TTC549 (cell line): ENCODE data around the gene SLC5A4.
"Not testable (repeated sequence)": the region's sequence is repeated elsewhere in the genome, so short reads cannot be mapped to it uniquely, and the experiment has no call there.

Source experiments
- FAIRE-seq: peaks from 2 replicates; lab custom pipeline; 2012; peaks lifted over from hg19 to GRCh38; lab: Jason Lieb, UNC

SLC5A4 gene

DNA sequence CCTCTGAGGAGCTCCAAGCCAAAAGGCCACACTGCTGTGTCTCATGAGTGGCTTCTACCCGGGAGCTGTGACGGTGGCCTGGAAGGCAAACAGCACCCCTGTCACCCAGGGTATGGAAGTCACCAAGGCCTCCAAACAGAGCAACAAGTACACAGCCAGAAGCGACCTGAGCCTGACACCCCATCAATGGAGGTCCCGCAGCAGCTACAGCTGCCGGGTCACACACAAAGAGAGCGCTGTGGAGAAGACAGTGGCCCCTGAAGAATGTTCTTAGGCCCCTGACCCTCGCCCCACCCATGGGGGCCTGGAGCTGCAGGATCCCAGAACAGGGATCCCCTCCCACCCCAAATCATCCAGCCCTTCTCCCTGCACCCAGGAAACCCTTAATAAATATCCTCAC lies 55.2 kb downstream of the SLC5A4 start:
- no peak for FAIRE-seq

DNA sequence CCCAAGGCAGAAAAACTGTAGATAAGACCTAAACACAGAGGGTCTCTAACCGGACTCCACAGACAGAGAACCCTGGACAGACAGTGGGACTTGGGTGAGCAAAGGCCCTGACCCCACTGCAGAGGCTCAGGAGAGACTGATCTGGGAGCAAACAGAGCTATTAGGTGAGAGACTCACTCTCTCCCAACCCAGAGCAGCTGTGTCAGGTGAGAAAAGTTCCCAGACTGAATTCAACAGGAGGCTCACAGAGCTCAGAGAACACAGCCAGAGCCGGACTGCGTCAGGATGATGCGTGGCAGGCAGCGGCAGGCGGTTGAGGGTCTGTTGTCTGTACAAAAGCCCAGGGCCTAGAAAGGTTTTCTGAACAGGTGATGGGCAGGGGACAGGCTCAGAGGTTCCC lies 55.8 kb downstream of the SLC5A4 start:
- FAIRE-seq: no peak

DNA sequence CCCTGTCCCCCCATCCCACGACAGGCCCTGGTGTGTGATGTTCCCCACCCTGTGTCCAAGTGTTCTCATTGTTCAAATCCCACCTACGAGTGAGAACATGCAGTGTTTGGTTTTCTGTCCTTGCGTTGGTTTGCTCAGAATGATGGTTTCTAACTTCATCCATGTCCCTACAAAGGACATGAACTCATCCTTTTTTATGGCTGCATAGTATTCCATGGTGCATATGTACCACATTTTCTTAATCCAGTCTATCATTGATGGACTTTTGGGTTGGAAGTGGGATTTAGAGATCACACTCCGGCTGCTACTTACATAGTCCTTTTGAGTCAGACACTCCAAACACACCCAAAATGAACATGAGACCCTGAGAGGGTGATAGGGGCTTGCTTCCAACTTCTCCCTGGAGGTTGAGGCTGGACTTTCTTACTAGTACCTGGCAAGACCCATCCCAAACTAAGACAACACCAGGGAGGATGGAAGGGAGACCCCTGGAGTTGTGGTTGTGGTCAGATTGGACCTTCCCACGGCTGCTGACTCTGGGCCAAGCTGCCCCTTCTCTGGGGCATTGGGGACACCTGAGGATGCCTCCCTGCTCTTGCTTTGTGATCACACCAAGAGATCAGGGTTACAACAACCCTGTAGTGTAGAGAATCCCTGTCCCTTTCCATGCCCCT lies 57.5 kb downstream of the SLC5A4 start:
- FAIRE-seq: not testable (repeated sequence)

- not testable (repeated sequence) for FAIRE-seq
Observed at GRCh38 chr22:32195900-32196299, 59.2 kb downstream of the SLC5A4 start.

- not testable (repeated sequence) for FAIRE-seq
Observed at GRCh38 chr22:32193346-32193745, 61.8 kb downstream of the SLC5A4 start.

DNA sequence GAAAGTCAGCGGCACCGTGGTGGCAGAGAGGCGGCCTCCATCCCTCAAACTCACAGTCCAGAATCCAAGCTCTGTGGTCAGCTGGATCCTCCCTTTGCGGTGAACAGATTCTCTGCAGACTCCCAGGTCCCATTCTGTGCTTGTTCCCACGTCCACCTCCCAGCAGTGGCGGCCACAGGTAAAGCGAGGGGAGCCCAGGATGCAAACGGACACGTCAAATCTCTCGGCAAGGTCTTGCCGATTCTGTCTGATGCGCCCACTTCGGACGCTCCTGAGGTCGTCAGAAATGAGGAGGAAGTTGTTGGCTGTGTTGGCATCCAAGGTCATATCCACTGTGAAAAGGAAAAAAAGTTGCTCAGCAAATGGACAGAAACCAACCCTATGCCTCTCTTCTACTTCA lies 64.1 kb downstream of the SLC5A4 start:
- FAIRE-seq: not testable (repeated sequence)

- no peak for FAIRE-seq
Observed at GRCh38 chr22:32185821-32186220, 69.3 kb downstream of the SLC5A4 start.

- no peak for FAIRE-seq
Observed at GRCh38 chr22:32183625-32184024, 71.5 kb downstream of the SLC5A4 start.

GRCh38 chr22:32181043-32181442 lies 74.1 kb downstream of the SLC5A4 start:
- no peak for FAIRE-seq

- FAIRE-seq: no peak
Observed at GRCh38 chr22:32177221-32177765, 77.9 kb downstream of the SLC5A4 start.

GRCh38 chr22:32175683-32176644 lies 79.2 kb downstream of the SLC5A4 start:
- no peak for FAIRE-seq

DNA sequence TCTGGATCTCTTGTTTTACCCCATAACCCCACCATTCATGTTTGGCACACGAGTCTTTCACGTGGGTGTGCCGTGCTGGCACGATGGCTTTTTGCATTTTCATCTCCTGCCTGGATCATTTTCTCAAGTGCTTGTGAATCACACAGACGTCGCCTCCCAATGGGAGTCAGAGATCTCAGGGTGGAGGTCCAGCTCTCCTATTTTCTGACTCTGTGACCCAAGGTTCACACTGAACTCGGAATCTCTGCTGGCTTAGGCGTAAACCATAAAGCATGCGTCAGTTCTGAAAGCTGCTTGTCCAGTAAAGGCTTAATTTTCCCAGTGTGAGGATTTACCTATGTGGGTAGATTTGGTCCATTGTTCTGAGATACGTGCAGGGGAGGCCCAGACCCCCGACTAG lies 80.0 kb downstream of the SLC5A4 start:
- FAIRE-seq: no peak
